GM18951 (cell line): ENCODE results near the gene WFDC1.

Source experiments
- POLR2A ChIP-seq: IDR thresholded peaks from 4 replicates; pipeline ENCODE4 v1.6.1; 2011; ENCODE audit warnings: mild to moderate bottlenecking; ENCODE audit not compliant: insufficient read length, insufficient read depth; ENCODE audit errors: extremely low read depth
- in situ Hi-C: fragments of 300-500 bp; cut with MboI; formaldehyde crosslinking; loops from one replicate; pipeline ENCODE4 v1.12.0; 2022; ENCODE audit warnings: low sequenced_read_pairs, mixed read lengths, inconsistent platforms; ENCODE audit not compliant: unreplicated experiment

The WFDC1 gene

DNA sequence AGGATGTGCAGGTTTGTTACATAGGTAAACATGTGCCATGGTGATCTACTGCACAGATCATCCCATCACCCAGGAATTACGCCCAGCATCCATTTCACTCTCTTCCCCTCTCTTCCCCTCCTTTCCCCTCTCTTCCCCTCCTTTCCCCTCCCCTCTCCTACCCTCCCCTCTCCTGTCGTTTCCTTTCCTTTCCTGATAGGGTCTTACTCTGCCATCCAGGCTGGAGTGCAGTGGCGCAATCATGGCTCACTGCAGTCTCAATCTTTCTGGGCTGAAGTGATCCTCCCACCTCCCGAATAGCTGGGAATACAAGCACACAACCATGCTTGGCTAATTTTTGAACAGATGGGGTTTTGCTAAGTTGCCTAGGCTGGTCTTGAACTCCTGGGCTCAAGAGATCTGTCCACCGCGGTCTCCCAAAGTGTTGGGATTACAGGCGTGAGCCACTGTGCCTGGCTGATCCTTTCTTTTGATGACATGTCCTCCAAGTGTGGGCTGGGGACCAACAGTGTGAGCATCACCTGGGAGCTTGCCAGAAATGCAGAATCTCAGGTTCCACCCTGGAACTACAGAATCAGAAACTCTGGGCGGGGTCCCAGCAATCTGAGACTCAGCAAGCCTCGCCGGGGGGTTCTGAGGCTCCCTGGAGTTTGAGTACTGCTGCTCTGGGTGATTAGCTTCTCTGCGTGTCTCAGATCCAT is 84.5 kb downstream of the WFDC1 start:
- in situ Hi-C loops, result no loop called here
- no peak for TF ChIP-seq POLR2A
